HepG2 (cell line): ENCODE results near the gene UFL1. TPM values are rescaled to one million over a fixed set of nuclear protein-coding genes. Genes with fewer than 3 reads are reported as not detected.

Experiments used
- ATAC-seq: fragments of 200-7000 bp; cut with Tn5 transposase; 3 replicates; pipeline ENCODE4 v1.9.1; 2020; ENCODE audit warnings: mild to moderate bottlenecking, moderate library complexity
- BruUV-seq: library from RNA; stranded (reverse); fragments of 400-500 nt; replicated peaks from 2 replicates; lab custom pipeline; 2021; lab: Mats Ljungman, UMichigan
- CTCF ChIA-PET: fragments of 300-600 bp; formaldehyde crosslinking; extraction: SDS; loops from one replicate; lab custom pipeline; 2021; ENCODE audit warnings: low total read pairs, inconsistent platforms, low intra/inter-chr PET ratio; lab: Yijun Ruan, JAX
- POLR2A ChIA-PET: fragments of 350-600 bp; sonication (Branson Sonifier 250); formaldehyde crosslinking; loops from one replicate; lab custom pipeline; 2020; ENCODE audit warnings: antibody characterized with exemption, inconsistent platforms; lab: Yijun Ruan, JAX
- DNase-seq: peaks from one replicate; pipeline ENCODE4 v3.0.0-alpha.2; 2015; ENCODE audit warnings: low spot score
- FAIRE-seq: peaks from 3 replicates; lab custom pipeline; 2011; peaks lifted over from hg19 to GRCh38; lab: Jason Lieb, UNC
- H2AFZ ChIP-seq: one replicate; pipeline ENCODE4 v1.6.1; 2011; ENCODE audit warnings: low read length, inconsistent platforms
- H3K27ac ChIP-seq: fragments of 300-600 bp; 3 replicates; pipeline ENCODE4 v1.8.0; 2011; ENCODE audit warnings: mixed run types, mild to moderate bottlenecking, mixed read lengths, low read length, inconsistent platforms; ENCODE audit not compliant: insufficient read depth; ENCODE audit errors: extremely low read length
- H3K27me3 ChIP-seq, 2 experiments: fragments of 200-600 bp in 1 of 2; 2 replicates in 1 of 2; 3 replicates in 1 of 2; pipeline versions ENCODE4 v1.6.0 to v1.8.0; 2011; ENCODE audit warnings: low read length in 2 of 2, mild to moderate bottlenecking in 2 of 2, moderate library complexity in 2 of 2, inconsistent platforms in 1 of 2; ENCODE audit not compliant: insufficient read depth in 2 of 2, control insufficient read depth in 1 of 2
- H3K36me3 ChIP-seq, 2 experiments: fragments of 200-600 bp in 1 of 2; replicated peaks in 1 of 2; 2 replicates in 1 of 2; 3 replicates in 1 of 2; pipeline versions ENCODE4 v1.5.1 to v1.8.0; 2011; ENCODE audit warnings: low read length in 2 of 2, inconsistent platforms in 1 of 2; ENCODE audit not compliant: insufficient read depth in 2 of 2, control insufficient read depth in 1 of 2
- H3K4me1 ChIP-seq: 2 replicates; pipeline ENCODE4 v1.5.1; 2012; ENCODE audit warnings: low read length, inconsistent platforms; ENCODE audit not compliant: insufficient read depth
- H3K4me2 ChIP-seq: 2 replicates; pipeline ENCODE4 v1.6.0; 2011; ENCODE audit warnings: low read depth, low read length, inconsistent platforms
- H3K4me3 ChIP-seq, 3 experiments: fragments of 200-600 bp in 1 of 3; sonication (generic), shearing (Covaris generic) in 1 of 3; replicated peaks in 1 of 3; 2 replicates each; pipeline ENCODE4 v1.5.1; 2011 to 2016; ENCODE audit warnings: low read length in 3 of 3, inconsistent platforms in 2 of 3, low read depth in 2 of 3, mild to moderate bottlenecking in 2 of 3, control low read depth in 1 of 3, mixed read lengths in 1 of 3; ENCODE audit not compliant: insufficient read depth in 1 of 3
- H3K79me2 ChIP-seq: one replicate; pipeline ENCODE4 v1.6.1; 2011; ENCODE audit warnings: low read length, inconsistent platforms; ENCODE audit not compliant: insufficient read depth
- H3K9ac ChIP-seq: 2 replicates; pipeline ENCODE4 v1.6.0; 2011; ENCODE audit warnings: mild to moderate bottlenecking, low read depth, low read length, inconsistent platforms; ENCODE audit not compliant: insufficient read depth
- H3K9me3 ChIP-seq: 2 replicates; pipeline ENCODE4 v1.5.1; 2012; ENCODE audit warnings: mild to moderate bottlenecking, low read length
- H4K20me1 ChIP-seq: 2 replicates; pipeline ENCODE4 v1.6.0; 2011; ENCODE audit warnings: inconsistent platforms, mild to moderate bottlenecking, low read length, moderate library complexity; ENCODE audit not compliant: insufficient read depth
- ARNTL ChIP-seq: sonication (generic); formaldehyde crosslinking; IDR thresholded peaks from 2 replicates; pipeline ENCODE4 v1.4.0; 2020; ENCODE audit warnings: mild to moderate bottlenecking, missing genetic modification reagents
- ATF1 ChIP-seq: IDR thresholded peaks from 2 replicates; pipeline ENCODE4 v1.6.1; 2016; ENCODE audit warnings: mild to moderate bottlenecking, control low read depth
- MZF1 ChIP-seq: sonication (generic); formaldehyde crosslinking; IDR thresholded peaks from 2 replicates; pipeline ENCODE4 v1.8.1; 2023; ENCODE audit warnings: mild to moderate bottlenecking, missing genetic modification reagents, borderline replicate concordance
- RBFOX2 ChIP-seq: fragments of 200-400 bp; formaldehyde crosslinking; IDR thresholded peaks from 2 replicates; pipeline ENCODE4 v1.6.1; 2017; ENCODE audit warnings: low read depth, mild to moderate bottlenecking, low read length
- SNRNP70 ChIP-seq: fragments of 200-400 bp; formaldehyde crosslinking; IDR thresholded peaks from 2 replicates; pipeline ENCODE4 v1.6.1; 2017; ENCODE audit warnings: mild to moderate bottlenecking, low read depth, low read length, moderate library complexity
- ZNF138 ChIP-seq: sonication (generic); formaldehyde crosslinking; IDR thresholded peaks from 2 replicates; pipeline ENCODE4 v1.5.0; 2020; ENCODE audit warnings: mild to moderate bottlenecking, low read depth, missing genetic modification reagents
- ZNF30 ChIP-seq: sonication (generic); formaldehyde crosslinking; IDR thresholded peaks from 2 replicates; pipeline ENCODE4 v1.5.0; 2020; ENCODE audit warnings: mild to moderate bottlenecking, missing genetic modification reagents
- ZNF615 ChIP-seq: sonication (generic); formaldehyde crosslinking; IDR thresholded peaks from 2 replicates; pipeline ENCODE4 v1.5.0; 2020; ENCODE audit warnings: mild to moderate bottlenecking, missing genetic modification reagents, borderline replicate concordance
- ZNF761 ChIP-seq: sonication (generic); formaldehyde crosslinking; conservative IDR thresholded peaks from 2 replicates; pipeline ENCODE4 v1.4.0; 2020; ENCODE audit warnings: mild to moderate bottlenecking, missing genetic modification reagents
- ZSCAN20 ChIP-seq: sonication (generic); formaldehyde crosslinking; IDR thresholded peaks from 2 replicates; pipeline ENCODE4 v1.4.0; 2020; ENCODE audit warnings: missing genetic modification reagents, mild to moderate bottlenecking, borderline replicate concordance
- WGBS: methylation state at CpG from one replicate; pipeline ENCODE4 v1.1.6; 2017; ENCODE audit warnings: low lambda C conversion rate; 5-methylcytosine and 5-hydroxymethylcytosine counted together
- in situ Hi-C: cut with HindIII; loops from 2 replicates; pipeline ENCODE4 v1.10.0; 2017; ENCODE audit warnings: low pct_unique_long_range_greater_than_20kb; ENCODE audit not compliant: extremely low pct_ligation_motif_present
- intact Hi-C: fragments of 100-400 bp; cut with micrococcal nuclease; formaldehyde crosslinking; loops from one replicate; pipeline ENCODE4 v1.10.0; 2022; ENCODE audit not compliant: unreplicated experiment
- polyA plus RNA-seq, 8 experiments: library from polyadenylated mRNA; depleted of rRNA in 3 of 8; stranded (reverse) in 7 of 8; unstranded in 1 of 8; fragments of >200 nt; fragmentation: Illumina TruSeq in 4 of 8; extraction: Trizol in 4 of 8; gene quantifications; 2 replicates each; pipeline versions ENCODE4 v1.2.1 to v1.2.3, GENCODE V29; 2011 to 2016; ENCODE audit warnings: low read depth in 4 of 8, missing spikeins in 1 of 8, mixed read lengths in 1 of 8; ENCODE audit not compliant: insufficient read depth in 1 of 8
- total RNA-seq, 5 experiments: library from RNA; depleted of rRNA; stranded (reverse); fragments of >200 nt; fragmentation: Illumina TruSeq; extraction: Trizol; gene quantifications; 2 replicates each; pipeline ENCODE4 v1.2.3, GENCODE V29; 2016; ENCODE audit warnings: low read depth in 1 of 5
- TF ChIP-seq, protein P1 (sequence below): sonication (generic); formaldehyde crosslinking; IDR thresholded peaks from 2 replicates; pipeline ENCODE4 v1.4.0; 2020; ENCODE audit warnings: missing genetic modification reagents
- TF ChIP-seq, protein P2 (sequence below): sonication (generic); formaldehyde crosslinking; IDR thresholded peaks from 2 replicates; pipeline ENCODE4 v1.8.1; 2023; ENCODE audit warnings: mild to moderate bottlenecking, missing genetic modification reagents
- TF ChIP-seq, protein P3 (sequence below): sonication (generic); formaldehyde crosslinking; IDR thresholded peaks from 2 replicates; pipeline ENCODE4 v1.4.0; 2020; ENCODE audit warnings: missing genetic modification reagents
- TF ChIP-seq, protein P4 (sequence below): IDR thresholded peaks from 2 replicates; pipeline ENCODE4 v1.4.0; 2020; ENCODE audit warnings: mild to moderate bottlenecking, missing genetic modification reagents

UFL1 gene
- total and polyA plus RNA-seq, 2 of the 13 experiments (the other 11 are each of a cell fraction or from before 2014, with no cell fraction given): 8.8 to 24.7 TPM

DNA sequence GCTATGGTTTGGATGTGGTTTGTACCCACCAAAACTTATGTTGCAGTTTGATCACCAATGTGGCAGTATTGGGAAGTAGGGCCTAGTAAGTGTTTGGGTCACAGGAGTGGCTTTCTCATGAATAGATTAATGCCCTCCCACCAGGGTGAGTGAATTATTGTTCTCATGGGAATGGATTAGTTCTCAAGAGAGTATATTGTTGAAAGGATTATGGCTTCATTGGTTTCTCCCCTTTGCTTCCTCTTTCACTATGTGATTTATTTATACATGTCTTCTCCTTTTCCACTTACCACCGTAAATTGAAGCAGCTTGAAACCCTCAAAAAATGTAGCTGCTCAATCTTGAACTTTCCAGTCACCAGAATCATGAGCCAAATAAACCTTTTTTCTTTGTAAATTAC lies 10.8 kb downstream of the UFL1 start (continued):
- TF ChIP-seq, protein P1, sequence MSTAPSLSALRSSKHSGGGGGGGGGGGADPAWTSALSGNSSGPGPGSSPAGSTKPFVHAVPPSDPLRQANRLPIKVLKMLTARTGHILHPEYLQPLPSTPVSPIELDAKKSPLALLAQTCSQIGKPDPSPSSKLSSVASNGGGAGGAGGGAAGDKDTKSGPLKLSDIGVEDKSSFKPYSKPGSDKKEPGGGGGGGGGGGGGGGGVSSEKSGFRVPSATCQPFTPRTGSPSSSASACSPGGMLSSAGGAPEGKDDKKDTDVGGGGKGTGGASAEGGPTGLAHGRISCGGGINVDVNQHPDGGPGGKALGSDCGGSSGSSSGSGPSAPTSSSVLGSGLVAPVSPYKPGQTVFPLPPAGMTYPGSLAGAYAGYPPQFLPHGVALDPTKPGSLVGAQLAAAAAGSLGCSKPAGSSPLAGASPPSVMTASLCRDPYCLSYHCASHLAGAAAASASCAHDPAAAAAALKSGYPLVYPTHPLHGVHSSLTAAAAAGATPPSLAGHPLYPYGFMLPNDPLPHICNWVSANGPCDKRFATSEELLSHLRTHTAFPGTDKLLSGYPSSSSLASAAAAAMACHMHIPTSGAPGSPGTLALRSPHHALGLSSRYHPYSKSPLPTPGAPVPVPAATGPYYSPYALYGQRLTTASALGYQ (CRISPR knock-in tag): no peak
- TF ChIP-seq SNRNP70 (no peak), ZNF615 (no peak)
- TF ChIP-seq, protein P2, sequence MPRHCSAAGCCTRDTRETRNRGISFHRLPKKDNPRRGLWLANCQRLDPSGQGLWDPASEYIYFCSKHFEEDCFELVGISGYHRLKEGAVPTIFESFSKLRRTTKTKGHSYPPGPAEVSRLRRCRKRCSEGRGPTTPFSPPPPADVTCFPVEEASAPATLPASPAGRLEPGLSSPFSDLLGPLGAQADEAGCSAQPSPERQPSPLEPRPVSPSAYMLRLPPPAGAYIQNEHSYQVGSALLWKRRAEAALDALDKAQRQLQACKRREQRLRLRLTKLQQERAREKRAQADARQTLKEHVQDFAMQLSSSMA (CRISPR knock-in tag): no peak
- TF ChIP-seq, protein P3, sequence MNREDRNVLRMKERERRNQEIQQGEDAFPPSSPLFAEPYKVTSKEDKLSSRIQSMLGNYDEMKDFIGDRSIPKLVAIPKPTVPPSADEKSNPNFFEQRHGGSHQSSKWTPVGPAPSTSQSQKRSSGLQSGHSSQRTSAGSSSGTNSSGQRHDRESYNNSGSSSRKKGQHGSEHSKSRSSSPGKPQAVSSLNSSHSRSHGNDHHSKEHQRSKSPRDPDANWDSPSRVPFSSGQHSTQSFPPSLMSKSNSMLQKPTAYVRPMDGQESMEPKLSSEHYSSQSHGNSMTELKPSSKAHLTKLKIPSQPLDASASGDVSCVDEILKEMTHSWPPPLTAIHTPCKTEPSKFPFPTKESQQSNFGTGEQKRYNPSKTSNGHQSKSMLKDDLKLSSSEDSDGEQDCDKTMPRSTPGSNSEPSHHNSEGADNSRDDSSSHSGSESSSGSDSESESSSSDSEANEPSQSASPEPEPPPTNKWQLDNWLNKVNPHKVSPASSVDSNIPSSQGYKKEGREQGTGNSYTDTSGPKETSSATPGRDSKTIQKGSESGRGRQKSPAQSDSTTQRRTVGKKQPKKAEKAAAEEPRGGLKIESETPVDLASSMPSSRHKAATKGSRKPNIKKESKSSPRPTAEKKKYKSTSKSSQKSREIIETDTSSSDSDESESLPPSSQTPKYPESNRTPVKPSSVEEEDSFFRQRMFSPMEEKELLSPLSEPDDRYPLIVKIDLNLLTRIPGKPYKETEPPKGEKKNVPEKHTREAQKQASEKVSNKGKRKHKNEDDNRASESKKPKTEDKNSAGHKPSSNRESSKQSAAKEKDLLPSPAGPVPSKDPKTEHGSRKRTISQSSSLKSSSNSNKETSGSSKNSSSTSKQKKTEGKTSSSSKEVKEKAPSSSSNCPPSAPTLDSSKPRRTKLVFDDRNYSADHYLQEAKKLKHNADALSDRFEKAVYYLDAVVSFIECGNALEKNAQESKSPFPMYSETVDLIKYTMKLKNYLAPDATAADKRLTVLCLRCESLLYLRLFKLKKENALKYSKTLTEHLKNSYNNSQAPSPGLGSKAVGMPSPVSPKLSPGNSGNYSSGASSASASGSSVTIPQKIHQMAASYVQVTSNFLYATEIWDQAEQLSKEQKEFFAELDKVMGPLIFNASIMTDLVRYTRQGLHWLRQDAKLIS (CRISPR knock-in tag): no peak

DNA sequence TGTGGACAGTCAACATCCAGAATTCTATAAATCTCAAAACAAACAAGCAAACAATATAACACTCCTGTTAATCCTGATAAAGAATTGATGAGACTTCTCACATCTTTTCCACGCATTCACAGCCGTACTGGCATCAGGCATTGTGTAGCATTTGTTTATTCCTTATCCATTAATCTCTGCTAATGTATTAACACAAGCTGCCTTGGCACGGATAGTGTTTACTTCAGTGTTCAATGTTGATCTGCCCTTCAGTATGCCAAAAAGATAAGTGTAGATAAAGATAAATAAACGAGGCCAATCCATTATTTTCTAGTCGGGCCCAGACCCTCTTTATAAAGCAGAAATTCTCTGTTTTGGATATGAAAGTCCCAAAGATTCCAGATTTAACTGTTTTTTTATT lies 16.1 kb downstream of the UFL1 start:
- BruUV-seq: no TSS peak
- FAIRE-seq: no peak
- intact Hi-C loops: no loop called here
- 98% methylated on average over 5 of the region's 5 CpGs for WGBS
- Histone ChIP-seq H3K9me3 (no peaks in the 10 kb centered on the region), H3K36me3 (peaks cover 2 to 47% of the 10 kb centered on the region in 2 experiments), H3K9ac (no peak overlapping the region), H3K27me3 (no peaks in the 10 kb centered on the region), H2AFZ (no peak overlapping the region), H3K4me1 (no peaks in the 10 kb centered on the region), H3K27ac (no peak overlapping the region), H3K4me2 (no peak overlapping the region), H4K20me1 (no peaks in the 10 kb centered on the region), H3K4me3 (no peak overlapping the region), H3K79me2 (no peaks in the 10 kb centered on the region)
- no peak for DNase-seq
- ChIA-PET POLR2A (no interaction called here), CTCF (no interaction called here)
- ATAC-seq: no peak
- in situ Hi-C loops: no loop called here
- TF ChIP-seq ZNF138 (CRISPR knock-in tag): no peak
- TF ChIP-seq ZNF30 (CRISPR knock-in tag): no peak
- TF ChIP-seq, protein P4, sequence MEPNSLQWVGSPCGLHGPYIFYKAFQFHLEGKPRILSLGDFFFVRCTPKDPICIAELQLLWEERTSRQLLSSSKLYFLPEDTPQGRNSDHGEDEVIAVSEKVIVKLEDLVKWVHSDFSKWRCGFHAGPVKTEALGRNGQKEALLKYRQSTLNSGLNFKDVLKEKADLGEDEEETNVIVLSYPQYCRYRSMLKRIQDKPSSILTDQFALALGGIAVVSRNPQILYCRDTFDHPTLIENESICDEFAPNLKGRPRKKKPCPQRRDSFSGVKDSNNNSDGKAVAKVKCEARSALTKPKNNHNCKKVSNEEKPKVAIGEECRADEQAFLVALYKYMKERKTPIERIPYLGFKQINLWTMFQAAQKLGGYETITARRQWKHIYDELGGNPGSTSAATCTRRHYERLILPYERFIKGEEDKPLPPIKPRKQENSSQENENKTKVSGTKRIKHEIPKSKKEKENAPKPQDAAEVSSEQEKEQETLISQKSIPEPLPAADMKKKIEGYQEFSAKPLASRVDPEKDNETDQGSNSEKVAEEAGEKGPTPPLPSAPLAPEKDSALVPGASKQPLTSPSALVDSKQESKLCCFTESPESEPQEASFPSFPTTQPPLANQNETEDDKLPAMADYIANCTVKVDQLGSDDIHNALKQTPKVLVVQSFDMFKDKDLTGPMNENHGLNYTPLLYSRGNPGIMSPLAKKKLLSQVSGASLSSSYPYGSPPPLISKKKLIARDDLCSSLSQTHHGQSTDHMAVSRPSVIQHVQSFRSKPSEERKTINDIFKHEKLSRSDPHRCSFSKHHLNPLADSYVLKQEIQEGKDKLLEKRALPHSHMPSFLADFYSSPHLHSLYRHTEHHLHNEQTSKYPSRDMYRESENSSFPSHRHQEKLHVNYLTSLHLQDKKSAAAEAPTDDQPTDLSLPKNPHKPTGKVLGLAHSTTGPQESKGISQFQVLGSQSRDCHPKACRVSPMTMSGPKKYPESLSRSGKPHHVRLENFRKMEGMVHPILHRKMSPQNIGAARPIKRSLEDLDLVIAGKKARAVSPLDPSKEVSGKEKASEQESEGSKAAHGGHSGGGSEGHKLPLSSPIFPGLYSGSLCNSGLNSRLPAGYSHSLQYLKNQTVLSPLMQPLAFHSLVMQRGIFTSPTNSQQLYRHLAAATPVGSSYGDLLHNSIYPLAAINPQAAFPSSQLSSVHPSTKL (CRISPR knock-in tag): no peak
- no peak for TF ChIP-seq RBFOX2
- TF ChIP-seq ZNF761 (CRISPR knock-in tag): no peak
- TF ChIP-seq ARNTL: no peak
- TF ChIP-seq ZSCAN20 (CRISPR knock-in tag): no peak
- no peak for TF ChIP-seq ATF1 (CRISPR knock-in tag)
- no peak for TF ChIP-seq MZF1 (CRISPR knock-in tag)
